Ramos (cell line): ENCODE measurements around the gene TEX53.

Source experiments
- in situ Hi-C: fragments of 300-500 bp; cut with MboI; formaldehyde crosslinking; loops from one replicate; pipeline ENCODE4 v1.14.3; 2022; ENCODE audit warnings: low sequenced_read_pairs; ENCODE audit not compliant: unreplicated experiment

The TEX53 gene

GRCh38 chr9:114652776-114653555 is 4.6 kb downstream of the TEX53 start:
- in situ Hi-C loops, result loop anchor here (5.0 to 10.0 kb wide), 2 partner anchors 166 to 238 kb away; no protein-coding TSS in a partner anchor

GRCh38 chr9:114643896-114644295 is 13.7 kb downstream of the TEX53 start:
- in situ Hi-C loops, result no loop called here

- in situ Hi-C loops, result no loop called here
Observed at GRCh38 chr9:114643001-114643400, 14.6 kb downstream of the TEX53 start.

GRCh38 chr9:114641967-114642366 is 15.6 kb downstream of the TEX53 start:
- in situ Hi-C loops, result no loop called here

- in situ Hi-C loops, result no loop called here
Observed at GRCh38 chr9:114638404-114638803, 19.2 kb downstream of the TEX53 start.

- in situ Hi-C loops, result no loop called here
Observed at GRCh38 chr9:114634387-114634786, 23.2 kb downstream of the TEX53 start.

GRCh38 chr9:114633438-114634089 is 24.0 kb downstream of the TEX53 start:
- in situ Hi-C loops, result no loop called here

- in situ Hi-C loops, result no loop called here
Observed at GRCh38 chr9:114631166-114631565, 26.4 kb downstream of the TEX53 start.

- in situ Hi-C loops, result no loop called here
Observed at GRCh38 chr9:114629563-114630090, 28.0 kb downstream of the TEX53 start.

GRCh38 chr9:114627553-114627952 is 30.1 kb downstream of the TEX53 start:
- in situ Hi-C loops, result no loop called here

- in situ Hi-C loops, result no loop called here
Observed at GRCh38 chr9:114626415-114627020, 31.1 kb downstream of the TEX53 start.

- in situ Hi-C loops, result no loop called here
Observed at GRCh38 chr9:114624677-114625076, 32.9 kb downstream of the TEX53 start.

GRCh38 chr9:114621975-114622609 is 35.5 kb downstream of the TEX53 start:
- in situ Hi-C loops, result no loop called here

GRCh38 chr9:114621561-114621960 is 36.0 kb downstream of the TEX53 start:
- in situ Hi-C loops, result no loop called here

GRCh38 chr9:114619191-114619761 is 38.3 kb downstream of the TEX53 start:
- in situ Hi-C loops, result no loop called here

- in situ Hi-C loops, result no loop called here
Observed at GRCh38 chr9:114616684-114617520, 40.7 kb downstream of the TEX53 start.

- in situ Hi-C loops, result no loop called here
Observed at GRCh38 chr9:114614373-114614772, 43.2 kb downstream of the TEX53 start.

GRCh38 chr9:114613919-114614318 is 43.7 kb downstream of the TEX53 start:
- in situ Hi-C loops, result no loop called here

- in situ Hi-C loops, result no loop called here
Observed at GRCh38 chr9:114613087-114613486, 44.5 kb downstream of the TEX53 start.
